Measurements from ENCODE around the gene ERO1A.

The ERO1A gene

DNA sequence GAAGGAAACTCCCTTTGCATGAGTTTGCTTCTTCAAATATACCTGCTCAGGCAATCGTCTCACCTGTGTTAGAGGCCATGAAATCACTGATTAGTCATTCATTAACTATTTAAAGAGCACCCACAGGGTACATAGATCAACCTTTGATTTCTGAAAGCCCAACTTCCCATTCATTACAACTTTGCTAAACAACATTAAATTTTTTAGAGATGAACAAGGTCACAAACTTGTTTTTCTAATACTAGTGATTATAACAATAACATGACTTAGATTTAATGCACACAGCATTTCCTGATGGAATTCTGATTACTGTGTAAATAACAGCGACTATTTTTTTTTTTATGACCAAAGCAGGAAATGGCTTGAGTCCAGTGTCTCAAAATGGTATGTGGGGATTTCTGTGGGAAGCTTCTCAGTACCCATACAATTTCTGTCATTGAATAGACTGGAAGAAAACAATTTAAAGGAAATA, 5.4 kb upstream of the ERO1A start:
- no peak for DNase-seq (ENCODE audit: low read depth)

DNA sequence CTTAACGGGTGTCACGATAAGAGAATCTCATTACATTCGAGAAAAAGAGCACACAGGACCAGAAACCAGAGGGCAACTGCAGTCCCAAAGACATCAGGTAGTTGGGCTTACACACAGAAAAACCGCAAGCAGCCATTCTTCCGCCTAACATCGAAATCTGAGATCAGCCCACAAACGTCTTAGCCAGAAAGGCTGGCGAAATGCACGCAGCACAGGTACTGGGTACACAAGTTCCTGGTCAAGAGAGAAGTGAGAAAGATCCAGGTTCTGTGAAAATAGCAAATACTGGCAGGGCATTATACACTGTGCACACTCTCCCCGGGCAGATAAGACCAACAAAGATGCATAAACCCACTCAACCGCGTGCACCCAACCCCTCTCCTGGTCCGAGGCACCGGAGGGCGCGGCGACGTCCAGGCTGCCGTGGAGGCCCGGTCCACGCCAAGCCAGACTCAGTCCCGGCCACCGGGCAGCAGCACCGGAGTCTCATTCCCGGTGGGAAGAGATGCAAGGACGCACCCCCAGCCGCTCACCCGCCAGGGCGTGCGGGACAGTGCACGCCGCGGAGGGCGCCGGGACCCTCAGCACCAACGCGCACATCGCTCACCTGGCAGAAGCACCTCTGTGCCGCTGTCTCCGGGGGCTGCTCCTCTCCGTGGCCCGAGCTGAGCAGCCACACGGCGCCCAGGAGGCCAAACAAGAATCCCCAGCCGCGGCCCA, 437 bp downstream of the ERO1A start:
- DNase-seq (ENCODE audit: low read depth) = no peak

DNA sequence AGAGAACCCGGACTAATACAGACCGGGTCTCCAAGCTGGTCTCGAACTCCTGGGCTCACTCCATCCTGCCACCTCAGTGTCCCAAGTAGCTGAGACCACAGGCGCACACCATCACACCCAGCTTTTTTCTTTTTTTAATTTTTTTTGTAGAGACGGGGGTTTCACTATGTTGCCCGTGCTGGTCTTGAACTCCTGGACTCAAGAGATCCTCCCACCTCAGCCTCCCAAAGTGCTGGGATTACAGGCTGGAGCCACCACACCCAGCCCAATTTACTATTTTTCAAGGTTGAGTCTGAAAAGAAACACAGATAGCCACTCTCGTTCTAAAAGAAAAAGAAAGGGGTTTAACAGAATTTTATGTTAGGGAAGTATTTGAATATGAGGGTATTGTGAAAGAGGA, 1.8 kb downstream of the ERO1A start:
- DNase-seq (ENCODE audit: low read depth) = no peak

DNA sequence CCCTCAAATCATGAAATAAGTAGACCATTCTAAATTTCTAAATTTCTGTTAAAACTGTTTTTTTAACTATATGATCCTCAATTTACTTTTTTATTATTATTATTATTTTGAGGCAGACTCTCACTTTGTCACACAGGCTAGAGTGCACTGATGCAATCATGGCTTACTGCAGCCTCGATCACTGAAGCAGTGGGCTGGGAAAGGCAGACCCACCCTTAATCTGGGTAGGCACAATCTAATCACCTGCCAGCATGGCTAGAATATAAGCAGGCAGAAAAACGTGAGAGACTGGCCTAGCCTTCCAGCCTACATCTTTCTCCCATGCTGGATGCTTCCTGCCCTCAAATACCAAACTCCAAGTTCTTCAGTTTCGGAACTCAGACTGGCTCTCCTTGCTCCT, 2.3 kb downstream of the ERO1A start:
- DNase-seq (ENCODE audit: low read depth) = no peak

DNA sequence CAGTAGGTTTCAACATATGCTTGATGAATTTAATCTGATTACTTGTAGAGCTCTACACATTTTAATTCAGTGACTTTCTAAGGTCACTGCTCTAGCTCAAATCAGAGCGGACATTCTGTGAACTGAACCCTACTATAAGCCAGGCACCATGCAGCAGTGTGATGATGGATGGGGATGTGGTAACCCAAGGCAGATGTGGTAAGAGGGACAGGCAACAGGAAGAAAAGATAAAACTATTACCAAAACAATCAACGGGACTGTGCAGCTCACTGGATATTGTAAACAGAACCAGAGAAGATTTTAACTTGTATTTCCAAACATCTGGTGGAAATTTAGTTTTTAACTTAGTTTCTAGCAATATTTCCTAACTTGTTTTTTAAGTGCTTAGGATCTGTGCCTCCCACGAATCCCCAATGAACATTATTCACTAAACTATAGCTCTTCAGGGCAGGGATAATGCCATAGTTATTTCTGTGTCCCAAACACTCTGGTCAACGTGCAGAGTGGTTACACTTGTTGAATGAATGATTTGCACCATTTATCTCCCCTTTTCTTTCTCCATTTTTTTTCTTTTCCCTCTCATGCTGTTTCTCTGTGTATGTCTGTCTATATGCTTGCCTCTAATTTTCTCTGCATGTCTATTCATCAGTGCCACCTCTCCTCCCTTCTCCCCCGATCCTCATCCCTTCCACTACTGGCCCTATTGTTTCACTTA, 3.0 kb downstream of the ERO1A start:
- DNase-seq (ENCODE audit: low read depth) = no peak

GRCh38 chr14:52690983-52691760, 4.2 kb downstream of the ERO1A start:
- DNase-seq (ENCODE audit: low read depth) = no peak

DNA sequence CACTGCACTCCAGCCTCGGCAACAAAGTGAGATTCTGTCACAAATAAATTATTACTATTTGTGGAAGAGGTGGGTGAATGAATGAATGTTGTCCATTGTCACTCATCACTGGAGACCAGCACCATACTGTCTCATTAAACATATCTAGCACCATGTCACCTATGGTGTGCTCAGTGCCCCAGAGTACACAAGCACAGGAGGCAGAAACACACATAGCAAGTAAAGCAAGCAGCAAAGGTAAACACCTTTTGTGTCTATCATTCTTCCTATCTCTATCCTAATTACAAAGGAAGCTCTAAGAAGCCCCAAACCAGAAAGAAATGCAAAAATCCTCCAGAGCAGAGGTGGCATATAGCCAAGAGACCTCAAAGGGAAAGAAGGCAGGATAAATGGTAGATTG, 9.2 kb downstream of the ERO1A start:
- no peak for DNase-seq (ENCODE audit: low read depth)

- DNase-seq (ENCODE audit: low read depth) = no peak
Measured at GRCh38 chr14:52683985-52684520, 11.3 kb downstream of the ERO1A start.

GRCh38 chr14:52678591-52678990, 16.8 kb downstream of the ERO1A start:
- DNase-seq (ENCODE audit: low read depth) = no peak

- no peak for DNase-seq (ENCODE audit: low read depth)
Measured at GRCh38 chr14:52663850-52664249, 31.5 kb downstream of the ERO1A start.

- no peak for DNase-seq (ENCODE audit: low read depth)
Measured at GRCh38 chr14:52661314-52661713, 34.0 kb downstream of the ERO1A start.

- no peak for DNase-seq (ENCODE audit: low read depth)
Measured at GRCh38 chr14:52660832-52661231, 34.5 kb downstream of the ERO1A start.

DNA sequence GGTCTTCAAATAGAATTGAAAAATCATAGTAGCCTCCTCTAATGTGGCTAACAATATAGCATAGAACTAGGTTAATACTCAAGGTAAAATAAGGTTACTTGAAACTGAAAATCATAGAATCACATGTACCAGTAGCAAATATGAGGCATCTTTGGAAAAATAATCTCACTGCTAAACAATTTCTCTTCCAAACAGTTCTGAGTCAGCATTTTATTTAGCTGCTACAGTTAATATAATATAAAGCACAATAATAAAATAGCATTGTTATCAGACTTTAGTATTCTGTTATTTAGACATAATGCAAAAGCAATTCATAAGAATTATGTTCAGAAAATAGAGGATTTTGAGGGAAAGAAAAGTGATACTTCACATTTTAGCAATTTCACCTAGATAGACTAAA, 35.0 kb downstream of the ERO1A start:
- no peak for DNase-seq (ENCODE audit: low read depth)

DNA sequence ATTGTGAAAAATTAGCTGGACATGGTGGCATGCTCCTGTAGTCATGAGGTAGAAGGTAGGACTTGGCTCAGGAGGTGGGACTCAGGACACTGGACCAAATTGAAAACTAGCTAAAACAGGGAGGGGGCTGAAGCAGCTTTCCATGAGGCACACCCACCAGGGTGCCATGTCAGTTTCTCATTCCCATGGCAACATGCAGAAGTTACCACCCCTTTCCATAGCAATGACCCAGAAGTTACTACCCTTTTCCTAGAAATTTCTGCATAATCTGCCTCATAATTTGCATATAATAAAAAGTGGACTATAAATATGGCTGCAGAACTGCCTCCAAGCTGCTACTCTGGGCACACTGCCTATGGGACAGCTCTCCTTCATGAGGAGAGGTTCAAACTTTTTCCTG, 38.5 kb downstream of the ERO1A start:
- DNase-seq (ENCODE audit: low read depth) = no peak

- no peak for DNase-seq (ENCODE audit: low read depth)
Measured at GRCh38 chr14:52650774-52651173, 44.6 kb downstream of the ERO1A start.

GRCh38 chr14:52649511-52649910, 45.8 kb downstream of the ERO1A start:
- no peak for DNase-seq (ENCODE audit: low read depth)

GRCh38 chr14:52641745-52642144, 53.6 kb downstream of the ERO1A start:
- DNase-seq (ENCODE audit: low read depth) = no peak

- DNase-seq (ENCODE audit: low read depth) = no peak
Measured at GRCh38 chr14:52640137-52640536, 55.2 kb downstream of the ERO1A start.

GRCh38 chr14:52619687-52620086, 75.7 kb downstream of the ERO1A start:
- DNase-seq (ENCODE audit: low read depth) = no peak

- DNase-seq (ENCODE audit: low read depth) = no peak
Measured at GRCh38 chr14:52618602-52619001, 76.8 kb downstream of the ERO1A start.

DNA sequence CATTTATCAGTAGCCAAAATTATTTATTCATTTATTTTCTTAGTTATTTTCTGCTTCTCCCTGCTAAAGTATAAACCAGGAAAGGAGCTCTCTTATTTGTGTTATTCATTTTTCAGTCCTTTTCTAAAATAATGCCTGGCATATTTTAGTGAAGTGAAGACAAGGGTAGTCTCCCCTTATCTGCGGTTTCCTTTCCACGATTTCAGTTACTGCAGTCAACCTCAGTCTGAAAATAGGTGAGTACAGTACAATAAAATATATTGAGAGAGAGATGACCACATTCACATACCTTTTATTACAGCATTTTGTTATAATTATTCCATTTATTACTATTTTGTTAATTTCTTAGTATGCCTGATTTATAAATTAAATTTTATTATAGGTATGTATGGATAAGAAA, 85.2 kb downstream of the ERO1A start:
- DNase-seq (ENCODE audit: low read depth) = no peak

- DNase-seq (ENCODE audit: low read depth) = no peak
Measured at GRCh38 chr14:52609445-52610044, 85.8 kb downstream of the ERO1A start.

Measured in HS-27A (cell line).